Spleen (tissue), 7 donors: ENCODE results near the gene PRM3.

Source experiments
- POLR2A ChIP-seq, 3 donors: fragments of 450-650 bp; IDR thresholded peaks; one replicate each; pipeline ENCODE4 v1.5.1; 2017; ENCODE audit warnings: antibody characterized with exemption in 3 of 3, mild to moderate bottlenecking in 1 of 3
- TF ChIP-seq, protein P1 (sequence below), 11 experiments: fragments of 200-600 bp in 7 of 11; fragments of 450-650 bp in 4 of 11; sonication (generic) in 4 of 11; IDR thresholded peaks in 8 of 11; conservative IDR thresholded peaks in 3 of 11; 1 replicate in 7 of 11; 2 replicates in 4 of 11; pipeline versions ENCODE4 v1.4.0 to v1.8.0; 2016 to 2021; ENCODE audit warnings: antibody characterized with exemption in 11 of 11, inconsistent platforms in 4 of 11, mild to moderate bottlenecking in 1 of 11
- donor health status: DM: no; HTN: no; CAD: no; lungs with moderate emphysema.
- donor health status: DM: no; HTN: no; CAD: no.
- donor health status: DM: no; HTN: no; CAD: no.

DNA sequence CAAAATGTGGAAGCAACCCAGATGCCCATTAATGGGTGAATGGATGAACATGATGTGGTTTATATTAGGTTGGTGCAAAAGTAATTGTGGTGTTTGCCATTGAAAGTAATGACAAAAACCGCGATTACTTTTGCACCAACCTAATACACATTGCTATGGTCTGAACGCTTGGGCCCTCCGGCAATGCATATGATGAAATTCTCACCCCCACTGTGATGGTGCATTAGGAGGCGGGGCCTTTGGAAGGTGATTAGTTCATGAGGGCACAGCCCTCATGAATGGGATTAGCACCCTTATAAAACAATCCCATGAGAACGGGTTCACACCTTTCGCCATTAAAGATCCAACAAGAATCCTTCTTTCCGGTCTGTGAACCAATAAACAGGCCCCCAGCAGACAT lies 33.0 kb upstream of the PRM3 start:
- TF ChIP-seq, protein P1, sequence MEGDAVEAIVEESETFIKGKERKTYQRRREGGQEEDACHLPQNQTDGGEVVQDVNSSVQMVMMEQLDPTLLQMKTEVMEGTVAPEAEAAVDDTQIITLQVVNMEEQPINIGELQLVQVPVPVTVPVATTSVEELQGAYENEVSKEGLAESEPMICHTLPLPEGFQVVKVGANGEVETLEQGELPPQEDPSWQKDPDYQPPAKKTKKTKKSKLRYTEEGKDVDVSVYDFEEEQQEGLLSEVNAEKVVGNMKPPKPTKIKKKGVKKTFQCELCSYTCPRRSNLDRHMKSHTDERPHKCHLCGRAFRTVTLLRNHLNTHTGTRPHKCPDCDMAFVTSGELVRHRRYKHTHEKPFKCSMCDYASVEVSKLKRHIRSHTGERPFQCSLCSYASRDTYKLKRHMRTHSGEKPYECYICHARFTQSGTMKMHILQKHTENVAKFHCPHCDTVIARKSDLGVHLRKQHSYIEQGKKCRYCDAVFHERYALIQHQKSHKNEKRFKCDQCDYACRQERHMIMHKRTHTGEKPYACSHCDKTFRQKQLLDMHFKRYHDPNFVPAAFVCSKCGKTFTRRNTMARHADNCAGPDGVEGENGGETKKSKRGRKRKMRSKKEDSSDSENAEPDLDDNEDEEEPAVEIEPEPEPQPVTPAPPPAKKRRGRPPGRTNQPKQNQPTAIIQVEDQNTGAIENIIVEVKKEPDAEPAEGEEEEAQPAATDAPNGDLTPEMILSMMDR (IDR thresholded peaks at IDR 0.05 in 8 of 11, conservative IDR thresholded peaks at IDR 0.05 in 3 of 11) = no peak
- TF ChIP-seq POLR2A (IDR thresholded peaks at IDR 0.05) = no peak
